Neutrophil (primary cell): Measurements from ENCODE around the gene HARS1.
"Not testable (repeated sequence)": the region's sequence is repeated elsewhere in the genome, so short reads cannot be mapped to it uniquely, and the experiment has no call there.

Experiments
- H3K27ac ChIP-seq: fragments of 200-600 bp; sonication (generic); 2 replicates; pipeline ENCODE4 v1.5.1; 2016; ENCODE audit warnings: mild to moderate bottlenecking, moderate library complexity
- H3K27me3 ChIP-seq: fragments of 200-600 bp; sonication (generic); 2 replicates; pipeline ENCODE4 v1.6.0; 2016; ENCODE audit warnings: mild to moderate bottlenecking
- H3K36me3 ChIP-seq: fragments of 200-600 bp; sonication (generic); 2 replicates; pipeline ENCODE4 v1.5.1; 2017
- H3K4me1 ChIP-seq, 2 experiments: fragments of 200-600 bp in 1 of 2; sonication (generic) in 1 of 2; 1 replicate in 1 of 2; 2 replicates in 1 of 2; pipeline versions ENCODE4 v1.5.1 to v1.6.1; 2013 to 2016; ENCODE audit warnings: low read depth in 1 of 2, low read length in 1 of 2, mild to moderate bottlenecking in 1 of 2, moderate library complexity in 1 of 2; ENCODE audit not compliant: control insufficient read depth in 1 of 2, insufficient read depth in 1 of 2
- H3K4me3 ChIP-seq, 2 experiments: fragments of 200-600 bp in 1 of 2; sonication (generic) in 1 of 2; 1 replicate in 1 of 2; 2 replicates in 1 of 2; pipeline ENCODE4 v1.5.1; 2013 to 2016; ENCODE audit warnings: low read depth in 1 of 2, low read length in 1 of 2, mild to moderate bottlenecking in 1 of 2, moderate library complexity in 1 of 2
- H3K9me3 ChIP-seq: fragments of 200-600 bp; sonication (generic); 2 replicates; pipeline ENCODE4 v1.5.1; 2016
- TF ChIP-seq, protein P1 (sequence below): fragments of 200-600 bp; sonication (generic); IDR thresholded peaks from 2 replicates; pipeline ENCODE4 v1.5.1; 2016; ENCODE audit warnings: antibody characterized with exemption

Gene HARS1

GRCh38 chr5:140690941-140691924 lies at the start of gene HARS1, which contains the start of gene HARS2:
TSS of gene HARS1 (minus strand) at chr5:140691370. CDS start at chr5:140691304, 66 bp downstream.
TSS of gene HARS2 (plus strand) at chr5:140691455. CDS start at chr5:140691649, 194 bp downstream.
- TF ChIP-seq, protein P1, sequence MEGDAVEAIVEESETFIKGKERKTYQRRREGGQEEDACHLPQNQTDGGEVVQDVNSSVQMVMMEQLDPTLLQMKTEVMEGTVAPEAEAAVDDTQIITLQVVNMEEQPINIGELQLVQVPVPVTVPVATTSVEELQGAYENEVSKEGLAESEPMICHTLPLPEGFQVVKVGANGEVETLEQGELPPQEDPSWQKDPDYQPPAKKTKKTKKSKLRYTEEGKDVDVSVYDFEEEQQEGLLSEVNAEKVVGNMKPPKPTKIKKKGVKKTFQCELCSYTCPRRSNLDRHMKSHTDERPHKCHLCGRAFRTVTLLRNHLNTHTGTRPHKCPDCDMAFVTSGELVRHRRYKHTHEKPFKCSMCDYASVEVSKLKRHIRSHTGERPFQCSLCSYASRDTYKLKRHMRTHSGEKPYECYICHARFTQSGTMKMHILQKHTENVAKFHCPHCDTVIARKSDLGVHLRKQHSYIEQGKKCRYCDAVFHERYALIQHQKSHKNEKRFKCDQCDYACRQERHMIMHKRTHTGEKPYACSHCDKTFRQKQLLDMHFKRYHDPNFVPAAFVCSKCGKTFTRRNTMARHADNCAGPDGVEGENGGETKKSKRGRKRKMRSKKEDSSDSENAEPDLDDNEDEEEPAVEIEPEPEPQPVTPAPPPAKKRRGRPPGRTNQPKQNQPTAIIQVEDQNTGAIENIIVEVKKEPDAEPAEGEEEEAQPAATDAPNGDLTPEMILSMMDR, result no peak

DNA sequence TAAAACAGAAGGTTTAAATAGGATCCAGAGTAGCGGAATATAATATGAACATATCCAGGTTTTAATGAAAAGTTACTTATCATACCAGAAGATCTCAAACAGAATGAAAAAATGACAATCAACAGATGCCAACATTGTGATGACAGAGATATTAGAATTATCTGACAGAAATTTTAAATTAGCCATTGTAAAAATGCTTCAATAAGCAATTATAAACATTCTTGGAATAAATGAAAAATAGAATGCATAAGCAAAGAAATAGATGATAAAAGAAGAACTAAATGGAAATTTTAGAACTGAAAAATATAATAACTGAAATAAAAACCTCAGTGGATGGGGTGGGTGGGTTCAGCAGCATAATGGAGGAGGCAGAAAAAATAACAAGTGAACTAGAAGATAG lies 46.3 kb upstream of the HARS1 start:
- Histone ChIP-seq H3K9me3 (no peaks in the 10 kb centered on the region), H3K27ac (no peak overlapping the region), H3K4me3 (no peak overlapping the region), H3K4me1 (no peaks in the 10 kb centered on the region), H3K36me3 (no peaks in the 10 kb centered on the region), H3K27me3 (peaks cover 7% of the 10 kb centered on the region)
- TF ChIP-seq, protein P1, result no peak

More at GRCh38 chr5:140690941-140691924, at the start of gene HARS1, which contains the start of gene HARS2:
- Histone ChIP-seq H3K36me3 (peaks cover 43% of the 10 kb centered on the region), H3K4me1 (peaks cover 21 to 24% of the 10 kb centered on the region in 2 experiments), H3K4me3 (peak within 1 kb of the TSS; percentile 69 to 91), H3K27me3 (no peaks in the 10 kb centered on the region), H3K9me3 (no peaks in the 10 kb centered on the region), H3K27ac (peak within 1 kb of the TSS; percentile 95)

GRCh38 chr5:140734354-140734753 lies 43.2 kb upstream of the HARS1 start:
- Histone ChIP-seq H3K36me3 (no peaks in the 10 kb centered on the region), H3K27ac (no peak overlapping the region), H3K4me3 (no peak overlapping the region), H3K9me3 (no peaks in the 10 kb centered on the region), H3K27me3 (peaks cover 23% of the 10 kb centered on the region), H3K4me1 (no peaks in the 10 kb centered on the region)
- TF ChIP-seq, protein P1, result no peak

DNA sequence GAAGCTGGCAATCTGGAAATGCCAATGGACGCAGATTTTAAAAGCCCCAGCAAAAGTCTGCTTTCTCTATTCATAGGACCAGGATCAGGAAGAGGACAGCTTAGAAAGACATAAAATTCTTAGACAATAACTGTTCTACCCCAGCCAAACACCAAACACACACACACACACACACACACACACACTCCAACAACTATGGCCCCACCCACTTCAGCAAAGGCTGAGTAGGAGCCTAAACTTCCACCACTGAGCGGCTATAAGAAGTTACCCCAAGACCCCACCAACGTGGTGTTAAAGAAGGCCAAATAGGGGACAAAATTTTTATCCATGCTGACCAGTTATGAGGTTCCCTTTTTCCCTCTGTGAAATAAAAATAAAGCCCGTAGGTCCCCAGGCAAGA lies 41.9 kb upstream of the HARS1 start:
- Histone ChIP-seq H3K27ac (no peak overlapping the region), H3K9me3 (no peaks in the 10 kb centered on the region), H3K27me3 (peaks cover 34% of the 10 kb centered on the region), H3K4me3 (no peak overlapping the region), H3K36me3 (no peaks in the 10 kb centered on the region), H3K4me1 (no peaks in the 10 kb centered on the region)
- TF ChIP-seq, protein P1, result no peak

DNA sequence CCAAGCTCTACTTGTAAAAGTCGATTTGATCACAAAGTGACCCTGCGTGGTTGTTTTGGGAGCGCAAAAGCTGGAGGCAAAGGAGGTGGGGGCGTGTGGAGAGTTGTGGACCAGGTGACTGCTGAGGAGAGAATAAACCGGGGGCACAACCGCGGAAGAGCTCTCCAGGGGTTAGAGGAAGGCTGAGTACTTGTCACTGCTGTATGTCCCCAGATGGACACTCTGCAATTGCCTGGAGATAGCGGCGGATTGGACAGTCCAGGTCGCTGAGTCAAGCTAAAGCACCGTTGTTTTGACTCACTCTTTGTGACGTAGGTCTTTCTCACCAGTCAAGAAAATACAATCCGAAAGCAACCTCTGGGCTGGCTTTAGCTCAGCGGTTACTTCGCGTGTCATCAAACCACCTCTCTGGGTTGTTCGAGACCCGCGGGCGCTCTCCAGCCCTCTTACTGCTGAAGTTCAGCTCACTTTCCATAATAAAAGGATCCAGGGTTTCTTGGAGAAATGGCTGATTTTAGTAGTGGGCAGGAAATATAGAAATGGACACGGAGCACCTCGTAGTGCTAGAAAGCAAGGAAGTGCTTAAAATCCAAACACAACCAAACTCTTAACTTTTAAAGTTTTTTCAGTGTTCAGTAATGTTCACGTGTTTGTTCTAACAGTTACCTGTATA lies 34.8 kb upstream of the HARS1 start:
- H3K27me3 ChIP-seq, result peaks cover 94% of the 10 kb centered on the region
- H3K36me3 ChIP-seq, result no peaks in the 10 kb centered on the region
- no peak overlapping the region for H3K4me3 ChIP-seq
- TF ChIP-seq, protein P1, result no peak
- H3K4me1 ChIP-seq, result no peaks in the 10 kb centered on the region
- no peak overlapping the region for H3K27ac ChIP-seq
- H3K9me3 ChIP-seq, result no peaks in the 10 kb centered on the region

DNA sequence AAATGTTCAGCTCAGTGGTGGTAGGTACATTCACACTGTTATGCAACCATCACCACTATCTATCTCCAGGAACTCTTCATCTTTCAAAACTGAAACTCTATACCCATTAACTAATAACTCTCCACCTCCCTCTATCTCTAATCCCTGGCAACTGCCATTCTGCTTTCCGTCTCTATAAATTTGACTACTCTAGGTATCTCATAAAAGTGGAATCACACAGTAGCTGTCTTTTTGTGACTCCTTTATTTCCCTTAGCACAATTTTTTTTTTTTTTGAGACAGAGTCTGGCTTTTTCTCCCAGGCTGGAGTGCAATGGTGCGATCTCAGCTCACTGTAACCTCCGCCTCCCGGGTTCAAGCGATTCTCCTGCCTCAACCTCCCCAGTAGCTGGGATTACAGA lies 30.2 kb upstream of the HARS1 start:
- peaks cover 59% of the 10 kb centered on the region for H3K27me3 ChIP-seq
- H3K36me3 ChIP-seq, H3K9me3 ChIP-seq, H3K4me3 ChIP-seq, H3K4me1 ChIP-seq, H3K27ac ChIP-seq: not testable (repeated sequence)

- not testable (repeated sequence) for H3K36me3 ChIP-seq, H3K4me1 ChIP-seq, H3K4me3 ChIP-seq, H3K27ac ChIP-seq, H3K9me3 ChIP-seq
- H3K27me3 ChIP-seq, result peaks cover 53% of the 10 kb centered on the region
These were observed 29.6 kb upstream of the HARS1 start for GRCh38 chr5:140720738-140721137.
